ENCODE data around the gene SERPINA9.
"Not testable (repeated sequence)": the region's sequence is repeated elsewhere in the genome, so short reads cannot be mapped to it uniquely, and the experiment has no call there.

Gene SERPINA9

GRCh38 chr14:94424371-94424770, 51.6 kb downstream of the SERPINA9 start:
- DNase-seq (ENCODE audit: low read depth, low spot score) = no peak

- DNase-seq (ENCODE audit: low read depth, low spot score) = no peak
Observed at GRCh38 chr14:94423453-94424056, 52.4 kb downstream of the SERPINA9 start.

GRCh38 chr14:94421316-94421715, 54.7 kb downstream of the SERPINA9 start:
- DNase-seq (ENCODE audit: low read depth, low spot score) = no peak

- not testable (repeated sequence) for DNase-seq (ENCODE audit: low read depth, low spot score)
Observed at GRCh38 chr14:94417497-94418205, 58.3 kb downstream of the SERPINA9 start.
